MM.1S (cell line): Measurements from ENCODE around the gene CD34.

Experiments used
- DNase-seq: peaks from one replicate; pipeline ENCODE4 v3.0.0-alpha.2; 2015
- H2AFZ ChIP-seq: fragments of 300-600 bp; sonication (generic); 2 replicates; pipeline ENCODE4 v1.6.0; 2016; ENCODE audit warnings: antibody characterized with exemption, low read length
- H3F3A ChIP-seq: fragments of 300-600 bp; sonication (generic); 2 replicates; pipeline ENCODE4 v1.6.1; 2016; ENCODE audit warnings: mild to moderate bottlenecking, antibody characterized with exemption, low read length, moderate library complexity, mixed read lengths; ENCODE audit not compliant: insufficient read depth
- H3K27ac ChIP-seq: fragments of 300-600 bp; sonication (generic); 2 replicates; pipeline ENCODE4 v1.5.1; 2016; ENCODE audit warnings: mild to moderate bottlenecking, low read length
- H3K27me3 ChIP-seq: fragments of 300-600 bp; sonication (generic); replicated peaks from 2 replicates; pipeline ENCODE4 v1.6.0; 2016; ENCODE audit warnings: low read length; ENCODE audit not compliant: insufficient read depth
- H3K36me3 ChIP-seq: fragments of 300-600 bp; sonication (generic); replicated peaks from 2 replicates; pipeline ENCODE4 v1.6.1; 2016; ENCODE audit warnings: mild to moderate bottlenecking, low read length, mixed read lengths; ENCODE audit not compliant: insufficient read depth
- H3K4me1 ChIP-seq: fragments of 300-600 bp; sonication (generic); 2 replicates; pipeline ENCODE4 v1.6.1; 2016; ENCODE audit warnings: low read length, mixed read lengths
- H3K4me2 ChIP-seq: fragments of 300-600 bp; sonication (generic); 2 replicates; pipeline ENCODE4 v1.6.0; 2016; ENCODE audit warnings: low read depth, low read length
- H3K4me3 ChIP-seq: fragments of 300-600 bp; sonication (generic); 2 replicates; pipeline ENCODE4 v1.5.1; 2016; ENCODE audit warnings: low read length, mixed read lengths
- H3K79me2 ChIP-seq: fragments of 300-600 bp; sonication (generic); 2 replicates; pipeline ENCODE4 v1.6.1; 2016; ENCODE audit warnings: mixed run types, low read length, mixed read lengths
- H3K9ac ChIP-seq: fragments of 300-600 bp; sonication (generic); 2 replicates; pipeline ENCODE4 v1.6.1; 2016; ENCODE audit warnings: low read length, mixed read lengths
- H3K9me2 ChIP-seq: fragments of 300-600 bp; sonication (generic); replicated peaks from 2 replicates; pipeline ENCODE4 v1.6.1; 2016; ENCODE audit warnings: mild to moderate bottlenecking, low read length, mixed read lengths; ENCODE audit not compliant: insufficient read depth
- H3K9me3 ChIP-seq: fragments of 300-600 bp; sonication (generic); replicated peaks from 2 replicates; pipeline ENCODE4 v1.6.1; 2016; ENCODE audit warnings: mild to moderate bottlenecking, low read length, mixed read lengths; ENCODE audit not compliant: insufficient read depth
- H4K20me1 ChIP-seq: fragments of 300-600 bp; sonication (generic); 2 replicates; pipeline ENCODE4 v1.6.1; 2016; ENCODE audit warnings: mild to moderate bottlenecking, low read length, moderate library complexity, mixed read lengths; ENCODE audit not compliant: insufficient read depth
- EZH2 ChIP-seq: fragments of 300-600 bp; sonication (generic); optimal IDR thresholded peaks from 2 replicates; pipeline ENCODE3; 2017; ENCODE audit warnings: low read depth, mild to moderate bottlenecking, antibody characterized with exemption, low read length, mixed read lengths
- EZH2phosphoT487 ChIP-seq: fragments of 300-600 bp; sonication (generic); IDR thresholded peaks from 2 replicates; pipeline ENCODE4 v1.6.1; 2018; ENCODE audit warnings: antibody characterized with exemption, low read length
- TF ChIP-seq, protein P1 (sequence below): fragments of 300-600 bp; sonication (generic); IDR thresholded peaks from 2 replicates; pipeline ENCODE4 v1.5.1; 2016; ENCODE audit warnings: antibody characterized with exemption, low read length, mixed read lengths

The CD34 gene

DNA sequence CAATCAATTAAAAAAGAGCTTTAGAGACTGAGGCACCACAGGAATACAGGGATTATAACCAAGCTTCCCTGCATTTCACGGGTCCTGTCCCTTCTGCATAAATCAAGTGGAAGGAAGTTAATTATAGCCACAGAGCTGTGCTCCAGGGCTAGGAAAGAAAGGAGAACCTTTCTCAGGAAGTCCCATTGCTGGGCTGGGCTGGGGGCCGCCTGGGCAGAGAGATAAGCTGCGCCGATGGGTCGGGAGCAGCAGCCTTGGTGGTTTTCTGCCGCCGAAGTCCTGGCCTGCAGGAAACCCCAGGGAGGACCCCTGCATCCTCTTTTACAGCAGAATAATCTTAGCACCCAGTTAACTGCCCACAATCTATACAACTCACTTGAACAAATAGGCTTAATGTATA is 12.6 kb upstream of the CD34 start:
- Histone ChIP-seq H3K79me2 (no peaks in the 10 kb centered on the region), H3K4me3 (no peak overlapping the region), H3K9me2 (no peaks in the 10 kb centered on the region), H4K20me1 (no peaks in the 10 kb centered on the region), H3F3A (no peaks in the 10 kb centered on the region), H2AFZ (no peak overlapping the region), H3K27ac (no peak overlapping the region), H3K36me3 (no peaks in the 10 kb centered on the region), H3K4me1 (no peaks in the 10 kb centered on the region), H3K9ac (no peak overlapping the region), H3K9me3 (no peaks in the 10 kb centered on the region), H3K4me2 (no peak overlapping the region), H3K27me3 (no peaks in the 10 kb centered on the region)
- DNase-seq, result no peak
- no peak for TF ChIP-seq EZH2
- no peak for TF ChIP-seq EZH2phosphoT487

DNA sequence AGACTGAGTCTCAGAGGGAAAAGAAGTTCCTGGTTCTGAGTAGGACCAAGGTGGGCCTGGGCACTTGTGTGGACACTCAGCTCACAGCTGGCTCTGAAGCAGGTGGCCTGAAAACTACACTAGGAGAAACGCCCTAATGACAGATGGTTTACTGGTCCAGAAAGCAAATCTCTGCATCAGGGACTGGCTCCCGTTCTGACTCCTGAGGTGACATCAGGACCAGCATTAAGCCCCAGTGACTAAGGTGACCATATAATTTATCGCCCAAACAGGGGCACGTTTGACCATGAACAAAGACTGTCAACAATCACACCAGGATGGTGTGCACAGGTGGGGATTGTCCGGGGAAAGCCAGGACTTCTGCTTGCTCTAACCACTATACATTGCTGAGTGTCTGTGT is 12.2 kb upstream of the CD34 start:
- no peak overlapping the region for H3K4me3 ChIP-seq
- no peaks in the 10 kb centered on the region for H4K20me1 ChIP-seq
- TF ChIP-seq, protein P1, sequence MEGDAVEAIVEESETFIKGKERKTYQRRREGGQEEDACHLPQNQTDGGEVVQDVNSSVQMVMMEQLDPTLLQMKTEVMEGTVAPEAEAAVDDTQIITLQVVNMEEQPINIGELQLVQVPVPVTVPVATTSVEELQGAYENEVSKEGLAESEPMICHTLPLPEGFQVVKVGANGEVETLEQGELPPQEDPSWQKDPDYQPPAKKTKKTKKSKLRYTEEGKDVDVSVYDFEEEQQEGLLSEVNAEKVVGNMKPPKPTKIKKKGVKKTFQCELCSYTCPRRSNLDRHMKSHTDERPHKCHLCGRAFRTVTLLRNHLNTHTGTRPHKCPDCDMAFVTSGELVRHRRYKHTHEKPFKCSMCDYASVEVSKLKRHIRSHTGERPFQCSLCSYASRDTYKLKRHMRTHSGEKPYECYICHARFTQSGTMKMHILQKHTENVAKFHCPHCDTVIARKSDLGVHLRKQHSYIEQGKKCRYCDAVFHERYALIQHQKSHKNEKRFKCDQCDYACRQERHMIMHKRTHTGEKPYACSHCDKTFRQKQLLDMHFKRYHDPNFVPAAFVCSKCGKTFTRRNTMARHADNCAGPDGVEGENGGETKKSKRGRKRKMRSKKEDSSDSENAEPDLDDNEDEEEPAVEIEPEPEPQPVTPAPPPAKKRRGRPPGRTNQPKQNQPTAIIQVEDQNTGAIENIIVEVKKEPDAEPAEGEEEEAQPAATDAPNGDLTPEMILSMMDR, result no peak

DNA sequence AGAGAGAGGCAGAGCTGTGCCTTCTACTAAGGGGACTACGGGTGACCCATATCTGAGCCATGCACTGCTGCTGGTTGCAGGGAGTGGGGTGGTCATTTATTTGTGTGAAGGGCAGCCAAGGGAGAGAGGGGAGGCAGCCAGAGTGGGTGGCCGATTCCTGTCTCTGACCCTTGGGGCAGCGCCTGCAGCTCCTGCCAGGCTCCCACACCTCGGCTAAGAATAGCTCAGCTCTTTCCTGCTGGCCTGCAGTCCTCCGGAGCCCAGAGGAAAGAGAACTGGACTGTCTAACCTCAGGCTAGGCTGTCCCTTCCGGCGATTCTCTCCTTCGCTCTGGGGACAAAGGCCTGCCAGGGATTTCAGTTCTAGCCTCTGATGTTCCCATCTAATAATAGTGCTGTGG is 11.6 kb upstream of the CD34 start:
- no peak for DNase-seq
- Histone ChIP-seq H3K27ac (no peak overlapping the region), H3K9me2 (no peaks in the 10 kb centered on the region), H4K20me1 (no peaks in the 10 kb centered on the region), H3K4me3 (no peak overlapping the region), H3K36me3 (no peaks in the 10 kb centered on the region), H3K4me1 (no peaks in the 10 kb centered on the region), H2AFZ (no peak overlapping the region), H3K79me2 (no peaks in the 10 kb centered on the region), H3K27me3 (no peaks in the 10 kb centered on the region), H3F3A (no peaks in the 10 kb centered on the region), H3K4me2 (no peak overlapping the region), H3K9ac (no peak overlapping the region), H3K9me3 (no peaks in the 10 kb centered on the region)
- TF ChIP-seq EZH2phosphoT487, result no peak
- TF ChIP-seq EZH2, result no peak
- TF ChIP-seq, protein P1, result no peak

More for the DNA sequence above, 12.2 kb upstream of the CD34 start:
- no peaks in the 10 kb centered on the region for H3F3A ChIP-seq
- no peaks in the 10 kb centered on the region for H3K9me3 ChIP-seq
- no peaks in the 10 kb centered on the region for H3K9me2 ChIP-seq
- H3K79me2 ChIP-seq, result no peaks in the 10 kb centered on the region
- H2AFZ ChIP-seq, result no peak overlapping the region
- no peaks in the 10 kb centered on the region for H3K27me3 ChIP-seq
- no peak overlapping the region for H3K4me2 ChIP-seq
- H3K9ac ChIP-seq, result no peak overlapping the region
- no peaks in the 10 kb centered on the region for H3K36me3 ChIP-seq
- DNase-seq, result no peak
- H3K4me1 ChIP-seq, result no peaks in the 10 kb centered on the region
- no peak overlapping the region for H3K27ac ChIP-seq

DNA sequence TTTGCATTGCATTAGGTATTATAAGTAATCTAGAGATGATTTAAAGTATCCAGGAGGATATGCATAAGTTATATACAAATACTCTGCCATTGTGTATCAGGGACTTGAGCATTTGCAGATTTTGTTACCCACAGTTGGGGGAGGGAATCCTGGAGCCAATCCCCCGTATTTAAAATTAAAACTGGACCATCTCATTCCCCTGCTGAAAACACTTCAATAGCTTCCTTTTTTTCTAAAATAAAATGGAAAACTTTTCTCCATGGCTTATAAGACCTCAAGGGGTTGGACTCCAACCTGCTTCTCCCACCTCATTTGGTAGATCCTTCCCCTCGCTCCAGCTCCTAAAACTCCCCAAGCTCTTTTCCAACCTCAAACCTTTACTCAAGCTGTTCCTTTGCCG is 10.4 kb upstream of the CD34 start:
- Histone ChIP-seq H3K9me2 (no peaks in the 10 kb centered on the region), H3K4me3 (no peak overlapping the region), H3F3A (no peaks in the 10 kb centered on the region), H2AFZ (no peak overlapping the region), H3K9ac (no peak overlapping the region), H3K27me3 (no peaks in the 10 kb centered on the region), H3K79me2 (no peaks in the 10 kb centered on the region), H3K4me2 (no peak overlapping the region), H3K9me3 (no peaks in the 10 kb centered on the region), H3K4me1 (no peaks in the 10 kb centered on the region), H4K20me1 (no peaks in the 10 kb centered on the region), H3K27ac (no peak overlapping the region), H3K36me3 (no peaks in the 10 kb centered on the region)
- TF ChIP-seq, protein P1, result no peak
- TF ChIP-seq EZH2phosphoT487 (no peak), EZH2 (no peak)
- no peak for DNase-seq
